Panc1 (cell line): ENCODE data around the gene ATP5ME. TPM values are rescaled to one million over a fixed set of nuclear protein-coding genes. Genes with fewer than 3 reads are reported as not detected.

Source experiments
- ATAC-seq: fragments of 200-7000 bp; cut with Tn5 transposase; 2 replicates; pipeline ENCODE4 v1.9.1; 2020; ENCODE audit warnings: mild to moderate bottlenecking, moderate library complexity
- BruUV-seq: library from RNA; stranded (reverse); fragments of 400-500 nt; replicated peaks from 2 replicates; lab custom pipeline; 2021; lab: Mats Ljungman, UMichigan
- CTCF ChIA-PET: fragments of 300-600 bp; sonication (Branson Sonifier 250); formaldehyde crosslinking; loops from one replicate; lab custom pipeline; 2022; ENCODE audit warnings: antibody characterized with exemption; lab: Charles Lee
- POLR2A ChIA-PET: fragments of 300-600 bp; sonication (Branson Sonifier 250); formaldehyde crosslinking; loops from one replicate; lab custom pipeline; 2022; ENCODE audit warnings: antibody characterized with exemption; lab: Charles Lee
- DNase-seq: peaks from one replicate; pipeline ENCODE4 v3.0.0-alpha.2; 2010; ENCODE audit warnings: low read depth, low spot score
- H3K27ac ChIP-seq: 2 replicates; pipeline ENCODE4 v1.5.1; 2011; ENCODE audit warnings: mild to moderate bottlenecking, low read length, inconsistent platforms
- H3K27me3 ChIP-seq: fragments of 200-500 bp; sonication (Bioruptor generic); 2 replicates; pipeline ENCODE4 v1.6.0; 2014; ENCODE audit warnings: low read length, inconsistent platforms; ENCODE audit not compliant: control insufficient read depth, insufficient read depth
- H3K36me3 ChIP-seq: fragments of 200-500 bp; sonication (Bioruptor generic); 2 replicates; pipeline ENCODE4 v1.5.1; 2014; ENCODE audit warnings: inconsistent platforms, mild to moderate bottlenecking, low read length, moderate library complexity; ENCODE audit not compliant: control insufficient read depth, insufficient read depth
- H3K4me1 ChIP-seq: 2 replicates; pipeline ENCODE4 v1.5.1; 2011; ENCODE audit warnings: inconsistent platforms, mild to moderate bottlenecking, low read length, moderate library complexity; ENCODE audit not compliant: control insufficient read depth, insufficient read depth
- H3K4me3 ChIP-seq, 2 experiments: 2 replicates each; pipeline ENCODE4 v1.5.1; 2011 to 2012; ENCODE audit warnings: low read depth in 2 of 2, low read length in 2 of 2, mild to moderate bottlenecking in 2 of 2, inconsistent platforms in 1 of 2, moderate library complexity in 1 of 2
- H3K9me3 ChIP-seq: fragments of 200-500 bp; sonication (Bioruptor generic); 2 replicates; pipeline ENCODE4 v1.5.1; 2014; ENCODE audit warnings: low read depth, mild to moderate bottlenecking, inconsistent platforms, low read length, moderate library complexity; ENCODE audit not compliant: control insufficient read depth, insufficient read depth
- CTCF ChIP-seq: fragments of 450-650 bp; IDR thresholded peaks from 2 replicates; pipeline ENCODE4 v1.5.1; 2017; ENCODE audit warnings: mild to moderate bottlenecking
- POLR2AphosphoS5 ChIP-seq: IDR thresholded peaks from 2 replicates; pipeline ENCODE4 v1.6.1; 2012; ENCODE audit warnings: mild to moderate bottlenecking, low read depth, low read length, moderate library complexity
- SIN3A ChIP-seq: IDR thresholded peaks from 2 replicates; pipeline ENCODE4 v1.6.1; 2012; ENCODE audit warnings: low read depth, mild to moderate bottlenecking, low read length, moderate library complexity, borderline replicate concordance; ENCODE audit not compliant: insufficient read depth
- TCF7L2 ChIP-seq: IDR thresholded peaks from 2 replicates; pipeline ENCODE4 v1.6.1; 2011; ENCODE audit warnings: mild to moderate bottlenecking, low read depth, low read length, inconsistent platforms
- in situ Hi-C: cut with HindIII; loops from 2 replicates; pipeline ENCODE4 v1.10.0; 2016; ENCODE audit warnings: low sequenced_read_pairs, low pct_unique_long_range_greater_than_20kb
- intact Hi-C: fragments of 100-400 bp; cut with micrococcal nuclease; formaldehyde crosslinking; loops from one replicate; pipeline ENCODE4 v1.10.0; 2022; ENCODE audit not compliant: unreplicated experiment
- total RNA-seq: library from RNA; stranded (reverse); gene quantifications from one replicate; pipeline ENCODE4 v1.2.1, GENCODE V29; 2021; ENCODE audit not compliant: unreplicated experiment
- TF ChIP-seq, protein P1 (sequence below), 2 experiments: IDR thresholded peaks; 2 replicates each; pipeline ENCODE4 v1.6.1; 2011 to 2012; ENCODE audit warnings: low read depth in 2 of 2, control low read depth in 1 of 2, low read length in 1 of 2, mild to moderate bottlenecking in 1 of 2, moderate library complexity in 1 of 2; ENCODE audit not compliant: insufficient read depth in 1 of 2

Gene ATP5ME
- total RNA-seq, 1 experiment from 2014 or later, result 257 TPM

DNA sequence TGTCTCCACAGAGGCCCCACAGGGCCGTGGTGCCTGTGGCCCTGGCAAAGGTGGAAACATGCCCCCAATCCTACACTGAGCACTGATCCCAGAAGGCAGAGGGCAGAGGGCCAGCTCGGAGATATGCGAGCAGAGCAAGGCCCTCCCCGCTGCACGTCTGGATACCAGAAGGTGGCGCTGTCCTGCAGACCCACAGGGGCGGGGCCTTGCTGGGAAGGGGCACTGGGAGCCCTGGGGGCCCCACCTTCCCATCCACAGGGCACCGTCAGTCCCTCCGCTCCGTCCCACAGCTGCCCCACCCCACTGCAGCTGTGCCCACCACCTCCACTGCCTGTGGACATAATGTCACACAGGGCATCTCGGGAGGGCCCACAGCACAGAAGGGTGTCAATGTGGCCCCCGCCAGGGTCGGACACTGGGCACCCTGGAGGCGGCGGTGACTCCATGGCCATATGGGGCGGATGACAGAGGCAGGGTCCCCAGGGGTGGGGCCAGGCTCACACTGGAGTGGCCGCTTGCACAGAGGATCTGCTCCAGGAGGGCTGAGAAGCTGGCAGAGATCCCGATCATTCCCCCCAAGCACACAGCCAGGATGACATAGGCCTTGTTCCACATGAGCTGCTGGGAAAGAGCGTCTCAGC is 10.0 kb upstream of the ATP5ME start:
- H3K36me3 ChIP-seq, result no peaks in the 10 kb centered on the region
- H3K27ac ChIP-seq, result no peak overlapping the region
- no peaks in the 10 kb centered on the region for H3K27me3 ChIP-seq
- ChIA-PET CTCF (interaction anchor here (0.6 to 1.4 kb wide), 5 partner anchors 10 to 215 kb away, joined by 3 to 4 read pairs (median 3); partner anchors contain the start of genes ATP5ME and MYL5), POLR2A (no interaction called here)
- peaks cover 24% of the 10 kb centered on the region for H3K4me1 ChIP-seq
- no peak for DNase-seq
- in situ Hi-C loops (no loop called here), intact Hi-C loops (no loop called here)
- TF ChIP-seq CTCF (peak; percentile 92), POLR2AphosphoS5 (no peak)
- peak; percentile 57 for ATAC-seq
- BruUV-seq, result no TSS peak
- no peak overlapping the region for H3K4me3 ChIP-seq
- no peaks in the 10 kb centered on the region for H3K9me3 ChIP-seq

- no peak for DNase-seq
- TF ChIP-seq TCF7L2 (no peak), POLR2AphosphoS5 (no peak), SIN3A (no peak)
- intact Hi-C loops, result no loop called here
- in situ Hi-C loops, result no loop called here
- Histone ChIP-seq H3K9me3 (no peaks in the 10 kb centered on the region), H3K27me3 (no peaks in the 10 kb centered on the region), H3K27ac (no peak overlapping the region), H3K36me3 (no peaks in the 10 kb centered on the region), H3K4me1 (peaks cover 24% of the 10 kb centered on the region), H3K4me3 (no peak overlapping the region)
- ChIA-PET POLR2A (no interaction called here), CTCF (interaction anchor here (0.6 to 1.4 kb wide), 2 partner anchors 9 to 216 kb away, joined by 3 read pairs; partner anchors contain the start of genes ATP5ME and MYL5)
- BruUV-seq, result no TSS peak
- peak; percentile 15 for ATAC-seq
Observed at GRCh38 chr4:683247-683897, 9.3 kb upstream of the ATP5ME start.

- CTCF ChIA-PET, result no interaction called here
Observed at GRCh38 chr4:682490-683172, 8.6 kb upstream of the ATP5ME start.

More at GRCh38 chr4:682490-683172, 8.6 kb upstream of the ATP5ME start:
- H3K27ac ChIP-seq, result no peak overlapping the region
- DNase-seq (no peak), ATAC-seq (no peak)
- intact Hi-C loops (no loop called here), in situ Hi-C loops (no loop called here)
- BruUV-seq, result no TSS peak
- H3K36me3 ChIP-seq, result no peaks in the 10 kb centered on the region
- H3K4me1 ChIP-seq, result peaks cover 18% of the 10 kb centered on the region
- TF ChIP-seq CTCF (no peak), TCF7L2 (no peak), POLR2AphosphoS5 (no peak), SIN3A (no peak)
- TF ChIP-seq, protein P1, sequence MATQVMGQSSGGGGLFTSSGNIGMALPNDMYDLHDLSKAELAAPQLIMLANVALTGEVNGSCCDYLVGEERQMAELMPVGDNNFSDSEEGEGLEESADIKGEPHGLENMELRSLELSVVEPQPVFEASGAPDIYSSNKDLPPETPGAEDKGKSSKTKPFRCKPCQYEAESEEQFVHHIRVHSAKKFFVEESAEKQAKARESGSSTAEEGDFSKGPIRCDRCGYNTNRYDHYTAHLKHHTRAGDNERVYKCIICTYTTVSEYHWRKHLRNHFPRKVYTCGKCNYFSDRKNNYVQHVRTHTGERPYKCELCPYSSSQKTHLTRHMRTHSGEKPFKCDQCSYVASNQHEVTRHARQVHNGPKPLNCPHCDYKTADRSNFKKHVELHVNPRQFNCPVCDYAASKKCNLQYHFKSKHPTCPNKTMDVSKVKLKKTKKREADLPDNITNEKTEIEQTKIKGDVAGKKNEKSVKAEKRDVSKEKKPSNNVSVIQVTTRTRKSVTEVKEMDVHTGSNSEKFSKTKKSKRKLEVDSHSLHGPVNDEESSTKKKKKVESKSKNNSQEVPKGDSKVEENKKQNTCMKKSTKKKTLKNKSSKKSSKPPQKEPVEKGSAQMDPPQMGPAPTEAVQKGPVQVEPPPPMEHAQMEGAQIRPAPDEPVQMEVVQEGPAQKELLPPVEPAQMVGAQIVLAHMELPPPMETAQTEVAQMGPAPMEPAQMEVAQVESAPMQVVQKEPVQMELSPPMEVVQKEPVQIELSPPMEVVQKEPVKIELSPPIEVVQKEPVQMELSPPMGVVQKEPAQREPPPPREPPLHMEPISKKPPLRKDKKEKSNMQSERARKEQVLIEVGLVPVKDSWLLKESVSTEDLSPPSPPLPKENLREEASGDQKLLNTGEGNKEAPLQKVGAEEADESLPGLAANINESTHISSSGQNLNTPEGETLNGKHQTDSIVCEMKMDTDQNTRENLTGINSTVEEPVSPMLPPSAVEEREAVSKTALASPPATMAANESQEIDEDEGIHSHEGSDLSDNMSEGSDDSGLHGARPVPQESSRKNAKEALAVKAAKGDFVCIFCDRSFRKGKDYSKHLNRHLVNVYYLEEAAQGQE (IDR thresholded peaks at IDR 0.05; ENCODE audit: insufficient read depth in 1 of 2, low read depth in 2 of 2, low read length in 1 of 2), result no peak
- no peaks in the 10 kb centered on the region for H3K27me3 ChIP-seq
- no peaks in the 10 kb centered on the region for H3K9me3 ChIP-seq
- POLR2A ChIA-PET, result no interaction called here
- no peak overlapping the region for H3K4me3 ChIP-seq
